DLD1 (cell line): Measurements from ENCODE around the gene TUBB3.
"Not testable (repeated sequence)": the region's sequence is repeated elsewhere in the genome, so short reads cannot be mapped to it uniquely, and the experiment has no call there.

Experiments used
- in situ Hi-C: cut with HindIII; loops from 2 replicates; pipeline ENCODE4 v1.10.0; 2017; ENCODE audit warnings: low sequenced_read_pairs

The TUBB3 gene

DNA sequence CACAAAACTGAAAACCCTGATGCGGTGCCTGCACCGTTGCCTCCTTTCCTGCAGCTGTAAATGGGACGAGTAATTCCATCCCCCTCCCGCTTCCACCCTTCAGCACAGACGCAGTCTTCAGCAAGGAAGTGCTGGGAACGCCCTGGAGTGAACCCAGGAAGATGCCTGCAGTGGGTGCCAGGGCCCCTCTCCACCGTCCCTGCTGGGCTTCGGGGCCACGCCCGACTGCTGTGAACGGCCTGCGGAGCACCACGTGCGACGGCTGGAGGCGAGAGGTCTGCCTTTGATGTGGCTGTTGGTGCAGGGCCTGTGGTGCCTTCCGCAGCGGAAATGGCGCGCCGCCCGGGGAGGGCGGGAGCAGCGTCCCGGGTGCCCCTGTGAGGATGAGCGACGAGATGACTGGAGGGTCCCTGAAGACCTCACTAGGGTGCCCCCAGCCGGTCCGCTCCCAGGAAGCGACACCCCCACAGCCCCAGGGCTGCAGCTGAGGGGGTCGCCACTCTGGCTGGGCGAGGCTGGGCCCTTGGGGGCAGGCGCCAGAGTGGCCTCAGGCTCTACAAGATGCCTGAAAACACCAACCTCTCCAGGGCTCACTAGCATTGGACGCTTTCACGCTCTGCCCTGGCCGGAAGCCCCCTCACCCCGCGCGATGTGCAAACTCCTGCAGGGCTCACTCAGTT is 5.2 kb upstream of the TUBB3 start:
- in situ Hi-C loops: no loop called here

DNA sequence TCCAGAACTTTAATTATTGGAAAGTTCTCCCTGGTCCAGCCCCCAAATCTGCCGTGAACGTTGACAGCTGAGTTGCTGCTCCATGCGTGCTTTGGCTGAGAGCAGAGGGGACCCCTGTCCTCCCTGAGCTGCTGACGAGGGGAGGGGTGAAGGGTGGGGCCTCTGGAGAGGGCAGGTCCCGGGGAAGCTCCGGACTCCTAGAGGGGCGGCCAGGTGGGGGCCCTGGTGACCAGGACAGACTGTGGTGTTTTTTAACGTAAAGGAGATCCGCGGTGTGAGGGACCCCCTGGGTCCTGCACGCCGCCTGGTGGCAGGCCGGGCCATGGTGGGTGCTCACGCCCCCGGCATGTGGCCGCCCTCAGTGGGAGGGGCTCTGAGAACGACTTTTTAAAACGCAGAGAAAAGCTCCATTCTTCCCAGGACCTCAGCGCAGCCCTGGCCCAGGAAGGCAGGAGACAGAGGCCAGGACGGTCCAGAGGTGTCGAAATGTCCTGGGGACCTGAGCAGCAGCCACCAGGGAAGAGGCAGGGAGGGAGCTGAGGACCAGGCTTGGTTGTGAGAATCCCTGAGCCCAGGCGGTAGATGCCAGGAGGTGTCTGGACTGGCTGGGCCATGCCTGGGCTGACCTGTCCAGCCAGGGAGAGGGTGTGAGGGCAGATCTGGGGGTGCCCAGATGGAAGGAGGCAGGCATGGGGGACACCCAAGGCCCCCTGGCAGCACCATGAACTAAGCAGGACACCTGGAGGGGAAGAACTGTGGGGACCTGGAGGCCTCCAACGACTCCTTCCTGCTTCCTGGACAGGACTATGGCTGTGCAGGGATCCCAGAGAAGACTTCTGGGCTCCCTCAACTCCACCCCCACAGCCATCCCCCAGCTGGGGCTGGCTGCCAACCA is 4.4 kb upstream of the TUBB3 start, which contains the start of gene MC1R:
TSS of gene MC1R (plus strand) at position 410 of the 895 bp plus-strand sequence. CDS start at position 807, 397 bp downstream.
- in situ Hi-C loops: no loop called here

DNA sequence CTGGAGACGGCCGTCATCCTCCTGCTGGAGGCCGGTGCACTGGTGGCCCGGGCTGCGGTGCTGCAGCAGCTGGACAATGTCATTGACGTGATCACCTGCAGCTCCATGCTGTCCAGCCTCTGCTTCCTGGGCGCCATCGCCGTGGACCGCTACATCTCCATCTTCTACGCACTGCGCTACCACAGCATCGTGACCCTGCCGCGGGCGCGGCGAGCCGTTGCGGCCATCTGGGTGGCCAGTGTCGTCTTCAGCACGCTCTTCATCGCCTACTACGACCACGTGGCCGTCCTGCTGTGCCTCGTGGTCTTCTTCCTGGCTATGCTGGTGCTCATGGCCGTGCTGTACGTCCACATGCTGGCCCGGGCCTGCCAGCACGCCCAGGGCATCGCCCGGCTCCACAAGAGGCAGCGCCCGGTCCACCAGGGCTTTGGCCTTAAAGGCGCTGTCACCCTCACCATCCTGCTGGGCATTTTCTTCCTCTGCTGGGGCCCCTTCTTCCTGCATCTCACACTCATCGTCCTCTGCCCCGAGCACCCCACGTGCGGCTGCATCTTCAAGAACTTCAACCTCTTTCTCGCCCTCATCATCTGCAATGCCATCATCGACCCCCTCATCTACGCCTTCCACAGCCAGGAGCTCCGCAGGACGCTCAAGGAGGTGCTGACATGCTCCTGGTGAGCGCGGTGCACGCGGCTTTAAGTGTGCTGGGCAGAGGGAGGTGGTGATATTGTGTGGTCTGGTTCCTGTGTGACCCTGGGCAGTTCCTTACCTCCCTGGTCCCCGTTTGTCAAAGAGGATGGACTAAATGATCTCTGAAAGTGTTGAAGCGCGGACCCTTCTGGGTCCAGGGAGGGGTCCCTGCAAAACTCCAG is 3.4 kb upstream of the TUBB3 start:
- in situ Hi-C loops: no loop called here

DNA sequence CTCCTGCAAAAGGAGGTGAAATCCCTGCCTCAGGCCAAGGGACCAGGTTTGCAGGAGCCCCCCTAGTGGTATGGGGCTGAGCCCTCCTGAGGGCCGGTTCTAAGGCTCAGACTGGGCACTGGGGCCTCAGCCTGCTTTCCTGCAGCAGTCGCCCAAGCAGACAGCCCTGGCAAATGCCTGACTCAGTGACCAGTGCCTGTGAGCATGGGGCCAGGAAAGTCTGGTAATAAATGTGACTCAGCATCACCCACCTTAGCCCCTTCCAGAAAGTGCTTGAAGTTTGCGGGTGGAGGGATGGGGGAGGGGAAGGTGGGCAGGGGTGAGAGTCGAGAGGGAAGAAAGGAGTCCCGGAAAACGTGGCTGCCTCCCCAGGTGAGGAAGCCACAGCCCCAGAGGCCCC is 2.4 kb upstream of the TUBB3 start:
- in situ Hi-C loops: no loop called here

DNA sequence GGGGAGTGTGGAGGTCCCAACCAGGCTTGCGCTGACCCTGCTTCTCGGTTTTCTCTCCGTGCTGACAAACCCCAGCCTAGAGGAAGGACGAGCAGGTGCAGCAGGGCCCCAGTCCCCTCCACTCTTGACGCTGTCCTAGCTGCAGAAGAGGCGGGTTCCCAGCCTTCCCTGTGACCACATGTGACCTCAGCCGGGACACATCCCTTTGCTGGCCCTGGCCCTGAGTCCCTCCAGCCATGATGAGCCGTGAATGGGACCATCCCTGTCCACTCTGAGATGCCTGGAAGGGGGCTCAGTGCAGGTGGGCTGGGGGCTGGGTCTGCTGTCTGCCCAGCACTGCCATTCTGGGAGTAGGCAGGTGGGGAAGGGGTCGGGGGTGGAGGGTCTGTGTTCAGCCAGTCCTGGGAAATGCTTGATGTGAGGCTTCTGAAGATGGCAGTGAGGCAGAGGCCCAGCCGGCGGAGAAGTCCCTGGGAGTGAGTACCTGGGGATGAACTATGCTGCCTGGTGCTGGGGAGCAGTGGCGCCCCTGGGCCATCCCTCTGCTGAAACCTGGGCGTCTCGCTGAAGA is 1.9 kb upstream of the TUBB3 start:
- in situ Hi-C loops: no loop called here

DNA sequence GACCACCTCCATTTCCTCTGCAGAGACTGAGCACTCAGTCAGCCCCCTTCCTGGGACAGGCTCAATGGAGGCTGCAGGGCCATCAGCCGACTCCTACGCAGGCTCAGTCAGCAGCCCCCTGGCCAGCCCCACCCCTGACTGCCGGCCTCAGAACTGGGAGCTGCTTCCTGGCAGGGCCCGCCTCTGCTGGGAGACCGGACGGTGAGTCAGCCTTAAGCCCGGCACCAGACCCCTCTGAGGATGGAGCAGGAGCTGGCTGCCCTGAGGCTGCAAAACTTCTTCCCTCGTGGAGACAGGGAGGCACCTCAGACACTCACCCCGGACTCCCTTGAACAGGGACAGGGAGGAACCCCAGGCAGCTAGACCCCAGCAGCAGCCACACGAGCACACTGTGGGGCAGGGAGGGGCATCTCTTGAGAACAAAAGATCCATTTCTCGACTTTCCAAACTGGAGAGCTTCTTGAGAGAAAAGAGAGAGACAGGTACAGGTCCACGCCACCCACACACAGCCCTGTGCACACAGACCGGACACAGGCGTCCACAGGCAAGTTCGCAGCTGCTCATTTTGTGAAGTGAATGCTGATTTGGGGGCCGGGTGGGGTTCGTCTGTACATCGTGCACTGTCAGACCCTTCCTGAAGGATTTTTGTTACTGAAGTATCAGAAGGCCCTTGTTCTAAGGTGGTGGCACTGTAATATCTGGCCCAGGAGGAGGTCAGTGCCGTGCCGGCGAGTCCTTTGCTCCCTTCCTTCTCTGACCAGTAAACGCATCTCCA is 1.3 kb upstream of the TUBB3 start:
- in situ Hi-C loops: no loop called here

DNA sequence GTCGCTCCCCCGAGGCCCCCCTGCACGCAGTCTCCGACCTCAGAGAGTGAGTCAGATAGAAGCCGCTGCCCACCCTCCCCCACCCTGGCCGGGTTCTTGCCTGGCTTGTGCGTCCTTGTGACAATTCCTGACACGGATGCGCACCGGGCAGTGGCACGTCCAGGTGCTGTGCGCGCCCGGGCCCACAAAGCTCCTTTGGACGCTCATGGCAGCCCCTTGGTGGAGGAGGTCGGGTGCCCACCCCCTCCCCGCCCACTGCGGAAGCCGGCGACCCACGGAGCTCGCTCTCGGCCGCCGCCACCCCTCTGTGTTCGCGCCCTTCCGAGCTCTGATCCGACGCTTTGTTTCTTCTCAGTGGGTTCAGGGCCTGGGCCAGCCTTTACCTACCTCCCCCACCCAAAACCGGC is 662 bp upstream of the TUBB3 start:
- in situ Hi-C loops: no loop called here

DNA sequence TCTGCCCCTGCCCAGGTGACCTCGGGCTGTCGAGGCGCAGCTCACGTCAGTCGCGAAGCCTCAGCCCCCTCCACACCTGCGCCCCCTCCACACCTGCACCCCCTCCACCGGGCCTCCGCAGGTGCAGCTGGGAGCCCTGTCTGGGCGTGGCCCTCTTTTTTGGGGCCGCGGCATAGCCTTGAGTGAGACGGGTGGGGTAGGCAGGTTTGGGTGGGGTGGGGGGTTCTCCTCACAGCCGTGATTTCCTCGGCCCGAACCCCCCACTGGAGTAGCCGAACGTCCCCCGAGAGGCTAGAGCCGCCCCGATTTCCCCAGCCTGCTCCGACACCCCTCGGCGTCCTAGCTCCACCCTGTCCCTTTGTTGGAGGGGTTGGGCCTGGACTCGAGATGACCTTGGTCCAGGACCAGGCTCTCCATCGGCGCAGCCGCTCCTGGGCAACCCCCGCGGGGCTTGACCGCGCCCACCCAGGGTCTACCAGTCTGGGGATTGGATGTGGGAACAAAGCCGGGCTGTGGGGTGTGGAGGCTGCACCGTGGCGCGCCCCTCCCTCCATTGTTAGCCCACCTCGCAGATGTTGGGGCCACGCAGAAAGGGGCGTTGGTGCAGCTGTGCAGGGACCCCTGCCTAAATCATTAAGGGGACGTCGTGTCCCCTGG is 626 bp downstream of the TUBB3 start:
- in situ Hi-C loops: no loop called here

DNA sequence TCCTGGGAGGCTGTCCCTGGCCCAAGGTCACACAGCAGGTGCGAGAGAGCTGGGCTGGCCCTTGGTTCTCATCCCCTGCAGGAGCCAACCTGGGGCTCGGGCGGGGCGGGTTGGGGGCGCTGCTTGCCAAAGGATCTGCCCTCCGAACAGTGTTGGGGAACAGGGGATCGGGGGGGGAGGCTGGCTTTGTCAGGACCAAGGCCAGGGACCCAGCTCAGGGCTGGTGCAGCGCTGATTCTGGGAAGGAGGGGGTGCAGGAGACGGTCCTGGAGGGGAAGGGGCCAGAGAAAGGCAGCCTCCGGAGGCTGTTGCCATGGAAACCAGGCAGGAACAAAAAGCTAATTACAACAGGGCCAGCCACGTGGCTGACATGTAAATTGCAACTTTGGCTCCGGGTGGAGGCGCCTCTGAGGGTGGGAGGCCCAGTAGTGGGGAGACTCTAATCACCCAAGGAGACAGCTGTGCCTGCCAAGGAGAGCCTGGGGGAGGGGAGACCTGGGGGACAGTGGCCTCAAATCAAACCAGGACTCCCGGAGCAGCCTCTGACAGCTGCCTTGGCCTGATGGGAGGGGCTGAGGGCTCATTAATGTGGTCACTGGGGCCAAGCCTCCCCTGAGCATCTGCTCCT is 1.3 kb downstream of the TUBB3 start:
- in situ Hi-C loops: no loop called here

DNA sequence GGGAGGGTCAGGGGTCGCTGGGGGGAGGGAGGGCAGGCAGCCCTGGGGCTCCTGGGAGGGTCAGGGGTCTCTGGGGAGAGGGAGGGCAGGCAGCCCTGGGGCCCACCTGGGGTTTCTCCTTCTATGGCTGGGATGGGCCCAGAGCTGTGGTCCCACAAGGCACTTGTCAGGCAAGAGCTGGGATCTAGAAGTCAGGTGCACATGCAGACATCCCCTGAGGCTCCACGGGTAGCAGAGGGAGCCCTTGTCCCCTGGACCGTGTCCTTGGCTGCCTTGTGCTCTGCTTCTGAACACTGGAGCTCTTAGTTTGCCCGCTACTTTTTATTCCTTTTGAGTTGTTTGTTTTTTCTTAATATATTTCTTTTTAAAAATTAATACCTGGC is 1.8 kb downstream of the TUBB3 start:
- in situ Hi-C loops: no loop called here

DNA sequence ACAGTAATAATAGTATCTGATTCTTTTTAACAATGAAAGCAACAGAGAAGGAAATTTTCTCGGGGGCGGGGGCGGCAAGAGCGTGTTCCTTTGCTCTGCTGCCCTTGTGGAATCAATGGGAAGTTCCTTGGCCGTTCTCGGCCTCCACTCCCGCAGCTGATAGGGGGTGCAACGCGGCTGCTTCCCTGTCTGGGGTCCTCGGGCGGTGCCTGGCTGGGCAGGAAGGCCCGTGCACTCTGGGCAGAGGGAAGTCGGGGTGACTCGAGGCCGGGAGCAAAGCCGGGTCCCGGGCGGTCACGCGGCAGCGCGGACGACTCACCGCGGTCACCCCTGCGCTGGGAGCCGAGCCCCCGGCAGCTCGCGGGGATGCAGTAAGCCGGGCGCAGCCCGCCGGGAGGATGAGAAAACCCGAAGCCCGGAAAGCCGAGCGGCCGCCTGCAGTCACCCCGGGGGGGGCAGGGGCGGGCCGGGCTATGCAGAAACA is 2.5 kb downstream of the TUBB3 start:
- in situ Hi-C loops: no loop called here

DNA sequence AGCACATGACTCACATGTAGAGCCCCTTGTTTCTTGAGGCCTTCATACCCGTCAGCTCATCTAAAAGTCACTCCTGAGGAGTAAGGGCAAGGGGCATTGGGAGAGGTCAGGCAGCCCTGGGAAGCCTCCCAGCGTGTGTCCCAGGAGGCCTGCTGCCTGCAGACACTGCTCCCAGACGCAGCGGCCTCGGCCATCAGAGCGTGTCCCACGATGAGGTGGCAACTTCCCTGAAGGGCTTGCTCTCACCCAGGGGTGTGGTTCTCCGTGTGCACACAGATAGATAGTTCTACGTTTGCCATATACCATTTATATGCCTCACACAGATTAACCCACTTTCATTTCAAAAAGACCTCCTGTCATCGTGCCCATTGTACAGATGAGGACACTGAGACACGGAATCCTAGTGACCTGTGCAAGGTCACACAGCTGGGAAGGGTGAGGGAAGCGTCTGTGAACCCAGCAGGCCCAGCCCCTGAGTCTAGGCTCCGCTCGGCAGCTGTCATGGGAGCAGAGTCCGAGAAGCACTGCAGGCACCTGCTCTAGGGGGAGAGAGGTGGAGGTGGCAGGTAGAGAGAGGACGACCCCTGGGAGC is 8.3 kb downstream of the TUBB3 start:
- in situ Hi-C loops: no loop called here

DNA sequence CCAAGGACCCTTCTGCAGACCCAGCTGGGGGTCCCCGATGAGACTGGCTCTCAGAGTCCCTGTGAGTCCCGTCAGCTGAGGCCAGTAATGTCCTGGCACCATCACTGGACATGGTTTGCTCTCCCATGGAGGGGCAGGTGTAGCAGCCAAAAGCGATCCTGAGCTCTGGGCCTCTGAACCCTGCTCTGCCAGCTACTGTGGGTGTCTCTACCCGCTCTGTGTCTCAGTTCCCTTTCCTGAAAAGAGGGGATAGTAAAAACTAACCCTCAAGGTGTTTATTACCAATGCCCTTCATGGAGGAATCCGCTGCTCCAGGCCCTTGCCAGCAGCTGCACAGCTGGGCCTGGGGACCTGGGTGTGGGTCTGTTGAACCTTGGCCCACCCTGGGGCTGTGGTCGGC is 8.8 kb downstream of the TUBB3 start:
- in situ Hi-C loops: no loop called here

DNA sequence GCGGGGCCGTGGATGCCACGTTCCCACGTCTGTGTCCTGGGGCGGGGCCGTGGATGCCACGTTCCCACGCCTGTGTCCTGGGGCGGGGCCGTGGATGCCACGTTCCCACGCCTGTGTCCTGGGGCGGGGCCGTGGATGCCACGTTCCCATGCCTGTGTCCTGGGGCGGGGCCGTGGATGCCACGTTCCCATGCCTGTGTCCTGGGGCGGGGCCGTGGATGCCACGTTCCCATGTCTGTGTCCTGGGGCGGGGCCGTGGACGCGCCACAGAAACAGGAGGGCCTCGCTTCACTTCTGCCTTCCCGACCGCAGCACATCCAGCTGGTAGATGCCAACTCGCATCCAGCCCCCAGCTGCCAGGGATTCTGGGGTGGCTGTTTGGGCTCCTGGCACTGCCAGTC is 10.9 kb downstream of the TUBB3 start:
- in situ Hi-C loops: not testable (repeated sequence)

DNA sequence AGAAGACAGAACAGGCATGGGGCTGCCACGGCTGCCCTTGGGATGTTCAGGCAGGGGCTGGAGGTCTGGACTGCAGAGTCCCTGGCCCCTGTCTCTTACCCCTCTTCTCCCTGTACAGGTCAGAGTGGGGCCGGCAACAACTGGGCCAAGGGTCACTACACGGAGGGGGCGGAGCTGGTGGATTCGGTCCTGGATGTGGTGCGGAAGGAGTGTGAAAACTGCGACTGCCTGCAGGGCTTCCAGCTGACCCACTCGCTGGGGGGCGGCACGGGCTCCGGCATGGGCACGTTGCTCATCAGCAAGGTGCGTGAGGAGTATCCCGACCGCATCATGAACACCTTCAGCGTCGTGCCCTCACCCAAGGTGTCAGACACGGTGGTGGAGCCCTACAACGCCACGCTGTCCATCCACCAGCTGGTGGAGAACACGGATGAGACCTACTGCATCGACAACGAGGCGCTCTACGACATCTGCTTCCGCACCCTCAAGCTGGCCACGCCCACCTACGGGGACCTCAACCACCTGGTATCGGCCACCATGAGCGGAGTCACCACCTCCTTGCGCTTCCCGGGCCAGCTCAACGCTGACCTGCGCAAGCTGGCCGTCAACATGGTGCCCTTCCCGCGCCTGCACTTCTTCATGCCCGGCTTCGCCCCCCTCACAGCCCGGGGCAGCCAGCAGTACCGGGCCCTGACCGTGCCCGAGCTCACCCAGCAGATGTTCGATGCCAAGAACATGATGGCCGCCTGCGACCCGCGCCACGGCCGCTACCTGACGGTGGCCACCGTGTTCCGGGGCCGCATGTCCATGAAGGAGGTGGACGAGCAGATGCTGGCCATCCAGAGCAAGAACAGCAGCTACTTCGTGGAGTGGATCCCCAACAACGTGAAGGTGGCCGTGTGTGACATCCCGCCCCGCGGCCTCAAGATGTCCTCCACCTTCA is 11.7 kb downstream of the TUBB3 start:
- in situ Hi-C loops: no loop called here

DNA sequence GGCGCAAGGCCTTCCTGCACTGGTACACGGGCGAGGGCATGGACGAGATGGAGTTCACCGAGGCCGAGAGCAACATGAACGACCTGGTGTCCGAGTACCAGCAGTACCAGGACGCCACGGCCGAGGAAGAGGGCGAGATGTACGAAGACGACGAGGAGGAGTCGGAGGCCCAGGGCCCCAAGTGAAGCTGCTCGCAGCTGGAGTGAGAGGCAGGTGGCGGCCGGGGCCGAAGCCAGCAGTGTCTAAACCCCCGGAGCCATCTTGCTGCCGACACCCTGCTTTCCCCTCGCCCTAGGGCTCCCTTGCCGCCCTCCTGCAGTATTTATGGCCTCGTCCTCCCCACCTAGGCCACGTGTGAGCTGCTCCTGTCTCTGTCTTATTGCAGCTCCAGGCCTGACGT is 12.5 kb downstream of the TUBB3 start:
- in situ Hi-C loops: not testable (repeated sequence)

DNA sequence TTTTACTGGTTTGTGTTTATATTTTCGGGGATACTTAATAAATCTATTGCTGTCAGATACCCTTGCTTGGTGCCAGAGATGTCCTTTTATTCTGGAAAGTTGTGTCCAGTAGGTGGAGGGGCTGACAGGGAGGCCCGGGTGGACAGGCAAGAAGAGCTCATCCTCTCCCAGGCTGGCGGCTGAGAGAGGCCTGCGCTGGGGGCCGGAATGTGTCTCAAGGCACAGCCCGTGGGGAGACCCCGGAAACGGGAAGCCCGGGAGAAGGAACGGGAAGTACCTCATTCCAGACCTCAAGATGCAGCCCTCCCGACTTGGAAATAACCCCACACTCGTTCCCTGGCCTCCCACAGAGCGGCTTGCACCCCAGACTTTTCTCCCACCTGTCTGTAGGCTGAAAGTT is 12.9 kb downstream of the TUBB3 start:
- in situ Hi-C loops: no loop called here

DNA sequence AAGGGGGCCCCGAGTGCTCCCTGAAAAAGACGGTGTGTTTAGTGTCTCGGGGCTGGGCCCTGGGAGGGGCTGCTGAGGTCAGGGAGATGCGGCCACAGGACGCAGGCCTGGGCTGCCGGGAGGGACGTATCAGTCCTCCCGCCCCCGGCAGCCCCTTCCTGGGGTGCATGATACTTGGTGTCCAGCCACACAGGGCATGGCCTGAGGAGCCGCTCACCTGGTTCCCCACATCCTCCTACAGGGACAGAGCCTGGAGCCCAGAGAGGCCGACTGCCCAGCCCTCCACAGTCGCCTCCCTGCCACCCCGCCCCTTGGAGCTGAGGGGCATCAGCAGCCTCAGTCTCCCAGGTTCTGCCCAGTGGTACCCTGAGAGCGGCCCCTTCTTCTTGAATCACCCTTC is 13.4 kb downstream of the TUBB3 start:
- in situ Hi-C loops: no loop called here
